Measurements from ENCODE around the gene PSG1.
"Not testable (repeated sequence)": the region's sequence is repeated elsewhere in the genome, so short reads cannot be mapped to it uniquely, and the experiment has no call there.

GRCh38 chr19:42906162-42906561 is 26.6 kb upstream of the PSG1 start:
- TF ChIP-seq POLR2AphosphoS5 (IDR thresholded peaks at IDR 0.05; ENCODE audit: low read depth, low read length); EGR1 (IDR thresholded peaks at IDR 0.05; ENCODE audit: low read depth); EZH2phosphoT487 (IDR thresholded peaks at IDR 0.05; ENCODE audit: borderline replicate concordance); CTCF (IDR thresholded peaks at IDR 0.05 in 2 of 3, conservative IDR thresholded peaks at IDR 0.05 in 1 of 3; ENCODE audit: borderline replicate concordance in 1 of 3, insufficient read depth in 1 of 3, low read depth in 2 of 3, low read length in 2 of 3); RAD21 (IDR thresholded peaks at IDR 0.05; ENCODE audit: low read depth): not testable (repeated sequence)

All from HCT116 (cell line).